ENCODE data around the gene PAQR3. TPM values are rescaled to one million over a fixed set of nuclear protein-coding genes. Genes with fewer than 3 reads are reported as not detected.

PAQR3 gene
- polyA plus RNA-seq, 3 donors = 2.7 to 5.6 (median 5.2) TPM

- Histone ChIP-seq H3K4me2 (replicated peaks; ENCODE audit: extremely low read depth, low read length, poor library complexity, severe bottlenecking) (no peak overlapping the region), H3K79me2 (ENCODE audit: insufficient read depth, low read length) (no peaks in the 10 kb centered on the region), H3K4me3 (replicated peaks in 1 of 3; ENCODE audit: low read depth in 2 of 3, low read length in 3 of 3) (no peak overlapping the region), H3K9ac (ENCODE audit: insufficient read depth, low read length, poor library complexity, severe bottlenecking) (no peak overlapping the region), H3K4me1 (ENCODE audit: control insufficient read depth in 1 of 2, insufficient read depth in 2 of 2, low read length in 2 of 2) (no peaks in the 10 kb centered on the region), H4K20me1 (ENCODE audit: insufficient read depth, low read length) (no peaks in the 10 kb centered on the region), H3K9me3 (replicated peaks in 1 of 2; ENCODE audit: control insufficient read depth in 1 of 2, insufficient read depth in 1 of 2, low read length in 2 of 2) (no peaks in the 10 kb centered on the region), H3K27ac (ENCODE audit: low read depth in 1 of 2, low read length in 2 of 2) (no peak overlapping the region), H3K27me3 (ENCODE audit: control insufficient read depth in 2 of 2, insufficient read depth in 2 of 2, low read length in 2 of 2) (no peaks in the 10 kb centered on the region), H3K36me3 (replicated peaks in 1 of 2; ENCODE audit: control insufficient read depth in 1 of 2, insufficient read depth in 2 of 2, low read length in 2 of 2) (peaks cover 2 to 24% of the 10 kb centered on the region in 2 donors), H2AFZ (ENCODE audit: insufficient read depth, low read depth, low read length, poor library complexity, severe bottlenecking) (no peak overlapping the region)
- Mint-ChIP-seq H3K27ac (no peak overlapping the region), H3K36me3 (peaks cover 39 to 40% of the 10 kb centered on the region in 2 donors), H3K9me3 (no peaks in the 10 kb centered on the region), H3K27me3 (ENCODE audit: low read depth in 3 of 3) (no peaks in the 10 kb centered on the region), H3K4me3 (no peak overlapping the region), H3K4me1 (peaks cover 7% of the 10 kb centered on the region)
- intact Hi-C loops (cut with micrococcal nuclease) = no loop called here
- no peak for TF ChIP-seq CTCF (IDR thresholded peaks at IDR 0.05)
- WGBS (ENCODE audit: insufficient coverage) = 33% methylated on average over 1 of the region's 1 CpG
- no peak for DNase-seq
Measured at GRCh38 chr4:78926826-78927225, 12.4 kb downstream of the PAQR3 start.

GRCh38 chr4:78923464-78924312 is 15.6 kb downstream of the PAQR3 start:
- Histone ChIP-seq H3K79me2 (ENCODE audit: insufficient read depth, low read length) (no peaks in the 10 kb centered on the region), H3K4me3 (replicated peaks in 1 of 3; ENCODE audit: low read depth in 2 of 3, low read length in 3 of 3) (no peak overlapping the region), H3K4me1 (ENCODE audit: control insufficient read depth in 1 of 2, insufficient read depth in 2 of 2, low read length in 2 of 2) (no peaks in the 10 kb centered on the region), H3K9me3 (replicated peaks in 1 of 2; ENCODE audit: control insufficient read depth in 1 of 2, insufficient read depth in 1 of 2, low read length in 2 of 2) (no peaks in the 10 kb centered on the region), H2AFZ (ENCODE audit: insufficient read depth, low read depth, low read length, poor library complexity, severe bottlenecking) (no peak overlapping the region), H3K27me3 (ENCODE audit: control insufficient read depth in 2 of 2, insufficient read depth in 2 of 2, low read length in 2 of 2) (no peaks in the 10 kb centered on the region), H3K36me3 (replicated peaks in 1 of 2; ENCODE audit: control insufficient read depth in 1 of 2, insufficient read depth in 2 of 2, low read length in 2 of 2) (peaks cover 2 to 9% of the 10 kb centered on the region in 2 donors), H3K4me2 (replicated peaks; ENCODE audit: extremely low read depth, low read length, poor library complexity, severe bottlenecking) (no peak overlapping the region), H3K9ac (ENCODE audit: insufficient read depth, low read length, poor library complexity, severe bottlenecking) (no peak overlapping the region), H3K27ac (ENCODE audit: low read depth in 1 of 2, low read length in 2 of 2) (peak overlapping the region in 1 of 2 donors; percentile 0), H4K20me1 (ENCODE audit: insufficient read depth, low read length) (no peaks in the 10 kb centered on the region)
- Mint-ChIP-seq H3K4me1 (peaks cover 5% of the 10 kb centered on the region), H3K27ac (no peak overlapping the region), H3K27me3 (ENCODE audit: low read depth in 3 of 3) (no peaks in the 10 kb centered on the region), H3K36me3 (peaks cover 24 to 29% of the 10 kb centered on the region in 2 donors), H3K4me3 (peak overlapping the region in 1 of 2 donors; percentile 14), H3K9me3 (no peaks in the 10 kb centered on the region)
- intact Hi-C loops (cut with micrococcal nuclease) = no loop called here
- no peak for DNase-seq
- no CpG with 5 or more reads among the region's 4 CpGs for WGBS (ENCODE audit: insufficient coverage)
- no peak for TF ChIP-seq CTCF (IDR thresholded peaks at IDR 0.05)
